GM08714 (cell line): Measurements from ENCODE around the gene HSP90AB1.

ENCODE experiments used
- H3K4me3 ChIP-seq: fragments of 200-500 bp; sonication (Bioruptor generic); 2 replicates; pipeline ENCODE4 v1.5.1; 2014; ENCODE audit warnings: mild to moderate bottlenecking, low read length, inconsistent platforms
- ZNF274 ChIP-seq: IDR thresholded peaks from 2 replicates; pipeline ENCODE4 v1.6.1; 2012; ENCODE audit warnings: mild to moderate bottlenecking, low read depth, low read length

Gene HSP90AB1

DNA sequence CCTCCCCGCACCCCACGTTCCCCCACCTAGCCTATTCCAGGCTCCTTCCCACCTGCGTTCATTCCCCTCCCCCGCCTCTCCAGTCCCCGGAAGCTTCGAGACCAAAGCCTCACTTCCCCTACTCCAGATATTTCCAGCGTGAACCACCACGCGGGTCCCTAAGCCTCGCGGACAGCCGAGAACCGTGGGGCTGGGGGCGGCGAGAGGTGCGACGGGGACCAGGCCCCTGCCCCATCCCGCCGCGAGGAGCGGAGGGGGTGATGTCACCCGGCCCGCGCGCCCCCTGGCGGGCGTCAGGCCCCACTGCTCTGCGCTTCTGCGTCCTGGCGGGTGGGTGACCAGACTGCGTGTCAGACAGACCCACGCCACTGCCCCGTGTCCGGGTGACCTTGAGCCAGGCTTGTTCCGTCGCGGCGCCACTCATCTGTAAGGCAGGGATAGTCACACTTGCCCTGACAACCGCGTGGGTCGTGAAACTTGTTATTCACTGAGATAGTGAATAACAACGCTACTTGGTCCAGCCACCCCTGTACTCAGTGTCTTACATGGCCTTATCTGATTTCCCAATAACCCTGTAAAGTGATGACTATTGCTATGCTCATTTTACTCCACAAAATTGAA is 9.0 kb upstream of the HSP90AB1 start:
- TF ChIP-seq ZNF274: no peak
- peak overlapping the region; percentile 48; the same call in 1 of the 2 replicates for H3K4me3 ChIP-seq

DNA sequence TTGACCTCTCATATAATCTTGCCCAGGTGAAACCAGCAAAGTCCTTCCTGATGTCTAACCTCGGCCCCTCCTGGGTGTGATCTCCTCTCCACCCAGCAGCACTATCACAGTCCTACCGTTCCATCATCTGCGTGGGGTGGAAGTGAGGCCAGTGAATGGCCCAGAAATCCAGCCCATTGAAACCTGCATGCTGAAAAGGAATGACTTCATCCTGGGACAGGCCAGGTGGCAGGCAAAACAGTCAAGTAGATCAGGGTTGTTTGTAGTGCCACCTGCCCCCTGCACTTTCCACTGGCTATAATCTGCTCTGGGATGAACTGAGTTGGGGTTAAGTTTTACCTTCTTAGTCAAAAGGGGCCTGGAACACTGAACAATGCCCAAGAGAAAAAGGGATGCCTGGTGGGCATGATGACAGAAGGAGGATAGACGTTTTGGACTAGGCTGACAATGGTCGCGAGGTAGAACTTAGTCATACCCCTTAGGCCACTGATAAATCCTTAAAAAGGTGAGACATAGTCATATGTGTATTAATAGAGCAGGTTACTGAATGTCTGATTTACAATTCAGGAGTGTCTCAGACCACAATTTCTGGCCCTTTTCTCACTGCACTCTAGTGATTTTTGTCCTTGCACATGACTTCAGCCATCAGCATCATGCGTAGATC is 8.1 kb upstream of the HSP90AB1 start:
- TF ChIP-seq ZNF274: no peak
- H3K4me3 ChIP-seq: no peak overlapping the region

DNA sequence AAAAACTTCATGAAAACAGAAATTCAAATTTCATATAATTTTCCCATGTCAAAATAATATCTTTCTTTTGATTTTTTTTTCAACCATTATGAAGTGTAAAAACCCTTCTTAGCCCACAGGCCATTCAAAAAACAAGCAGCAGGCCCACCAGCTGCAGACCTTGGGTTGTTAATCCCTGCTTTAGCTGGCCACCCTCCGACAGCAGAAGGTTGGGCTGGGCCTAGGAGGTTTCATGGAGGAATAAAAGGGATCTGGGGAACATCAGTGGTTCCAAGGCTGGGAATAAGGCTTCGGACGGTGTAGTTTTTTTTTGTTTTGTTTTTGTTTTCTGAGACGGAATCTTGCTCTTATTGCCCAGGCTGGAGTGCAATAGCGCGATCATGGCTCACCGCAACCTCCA is 3.6 kb upstream of the HSP90AB1 start:
- TF ChIP-seq ZNF274: no peak
- H3K4me3 ChIP-seq: no peak overlapping the region

GRCh38 chr6:44245391-44245911 is 1.4 kb upstream of the HSP90AB1 start:
- peak overlapping the region; percentile 98; the same call in 1 of the 2 replicates for H3K4me3 ChIP-seq
- no peak for TF ChIP-seq ZNF274

GRCh38 chr6:44245912-44246662 is 814 bp upstream of the HSP90AB1 start:
- no peak for TF ChIP-seq ZNF274

GRCh38 chr6:44247338-44248302 is 719 bp downstream of the HSP90AB1 start:
- no peak for TF ChIP-seq ZNF274

More at GRCh38 chr6:44245912-44246662, 814 bp upstream of the HSP90AB1 start:
- peak overlapping the region; percentile 98 for H3K4me3 ChIP-seq

GRCh38 chr6:44248579-44248978 is 1.7 kb downstream of the HSP90AB1 start:
- no peak for TF ChIP-seq ZNF274
- peak overlapping the region; percentile 98 for H3K4me3 ChIP-seq

More at GRCh38 chr6:44247338-44248302, 719 bp downstream of the HSP90AB1 start:
- H3K4me3 ChIP-seq: peak overlapping the region; percentile 98

DNA sequence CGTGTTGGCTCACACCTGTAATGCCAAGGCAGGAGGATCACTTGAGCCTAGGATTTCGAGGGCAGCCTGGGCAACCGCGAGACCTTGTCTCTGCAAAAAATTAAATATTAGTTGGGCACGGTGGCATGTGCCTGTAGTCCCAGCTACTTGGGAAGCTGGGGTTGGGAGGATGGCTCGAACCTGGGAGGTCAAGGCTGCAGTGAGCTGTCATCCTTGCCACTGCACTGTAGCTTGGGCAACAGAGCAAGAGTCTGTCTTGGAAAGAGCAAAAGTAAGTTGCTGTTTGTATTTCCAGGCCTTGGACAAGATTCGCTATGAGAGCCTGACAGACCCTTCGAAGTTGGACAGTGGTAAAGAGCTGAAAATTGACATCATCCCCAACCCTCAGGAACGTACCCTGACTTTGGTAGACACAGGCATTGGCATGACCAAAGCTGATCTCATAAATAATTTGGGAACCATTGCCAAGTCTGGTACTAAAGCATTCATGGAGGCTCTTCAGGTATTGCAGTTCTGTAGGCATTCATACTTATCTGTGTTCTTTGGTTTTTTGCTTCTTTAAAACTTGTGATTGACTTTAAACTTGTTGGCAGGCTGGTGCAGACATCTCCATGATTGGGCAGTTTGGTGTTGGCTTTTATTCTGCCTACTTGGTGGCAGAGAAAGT is 2.3 kb downstream of the HSP90AB1 start:
- no peak for TF ChIP-seq ZNF274
- peak overlapping the region; percentile 98 for H3K4me3 ChIP-seq

DNA sequence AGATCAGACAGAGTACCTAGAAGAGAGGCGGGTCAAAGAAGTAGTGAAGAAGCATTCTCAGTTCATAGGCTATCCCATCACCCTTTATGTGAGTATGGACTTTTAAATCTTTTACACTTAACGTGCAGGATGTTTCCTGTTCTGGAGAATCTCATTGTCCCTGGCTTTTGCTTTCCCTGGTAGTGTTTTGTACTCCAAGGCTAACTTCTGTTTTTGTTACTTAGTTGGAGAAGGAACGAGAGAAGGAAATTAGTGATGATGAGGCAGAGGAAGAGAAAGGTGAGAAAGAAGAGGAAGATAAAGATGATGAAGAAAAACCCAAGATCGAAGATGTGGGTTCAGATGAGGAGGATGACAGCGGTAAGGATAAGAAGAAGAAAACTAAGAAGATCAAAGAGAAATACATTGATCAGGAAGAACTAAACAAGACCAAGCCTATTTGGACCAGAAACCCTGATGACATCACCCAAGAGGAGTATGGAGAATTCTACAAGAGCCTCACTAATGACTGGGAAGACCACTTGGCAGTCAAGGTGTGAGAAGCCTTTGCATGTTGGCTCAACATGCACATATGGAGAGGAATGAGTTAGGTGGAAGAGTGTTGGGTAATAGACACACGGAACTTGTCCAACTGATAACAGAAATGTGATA is 3.3 kb downstream of the HSP90AB1 start:
- H3K4me3 ChIP-seq: no peak overlapping the region
- TF ChIP-seq ZNF274: no peak

GRCh38 chr6:44250718-44251123 is 3.8 kb downstream of the HSP90AB1 start:
- no peak overlapping the region for H3K4me3 ChIP-seq
- TF ChIP-seq ZNF274: no peak

DNA sequence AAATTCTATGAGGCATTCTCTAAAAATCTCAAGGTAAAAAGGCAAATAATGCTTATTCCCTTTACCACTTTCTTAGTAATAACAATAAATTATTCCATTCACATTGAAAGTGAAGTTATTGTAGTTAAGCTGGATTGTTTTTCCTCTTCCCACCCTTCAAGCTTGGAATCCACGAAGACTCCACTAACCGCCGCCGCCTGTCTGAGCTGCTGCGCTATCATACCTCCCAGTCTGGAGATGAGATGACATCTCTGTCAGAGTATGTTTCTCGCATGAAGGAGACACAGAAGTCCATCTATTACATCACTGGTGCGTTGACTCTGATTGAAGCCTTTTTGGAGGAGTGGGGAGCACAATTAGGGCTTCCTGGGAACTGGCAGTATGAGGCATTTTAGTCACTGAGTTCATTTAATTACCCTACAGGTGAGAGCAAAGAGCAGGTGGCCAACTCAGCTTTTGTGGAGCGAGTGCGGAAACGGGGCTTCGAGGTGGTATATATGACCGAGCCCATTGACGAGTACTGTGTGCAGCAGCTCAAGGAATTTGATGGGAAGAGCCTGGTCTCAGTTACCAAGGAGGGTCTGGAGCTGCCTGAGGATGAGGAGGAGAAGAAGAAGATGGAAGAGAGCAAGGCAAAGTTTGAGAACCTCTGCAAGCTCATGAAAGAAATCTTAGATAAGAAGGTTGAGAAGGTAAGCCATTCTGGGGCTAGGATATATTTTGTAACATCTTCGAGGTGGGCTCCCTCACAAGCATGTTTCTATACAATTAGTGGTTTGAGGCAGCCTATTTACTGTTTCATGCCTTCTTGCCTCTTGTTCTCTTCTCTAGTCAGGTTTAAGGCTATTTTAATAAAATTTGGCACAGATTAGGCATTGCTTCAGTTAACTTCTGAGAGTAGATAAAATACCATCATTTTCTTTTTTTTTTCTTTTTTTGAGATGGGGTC is 4.9 kb downstream of the HSP90AB1 start:
- no peak for TF ChIP-seq ZNF274
- H3K4me3 ChIP-seq: no peak overlapping the region

DNA sequence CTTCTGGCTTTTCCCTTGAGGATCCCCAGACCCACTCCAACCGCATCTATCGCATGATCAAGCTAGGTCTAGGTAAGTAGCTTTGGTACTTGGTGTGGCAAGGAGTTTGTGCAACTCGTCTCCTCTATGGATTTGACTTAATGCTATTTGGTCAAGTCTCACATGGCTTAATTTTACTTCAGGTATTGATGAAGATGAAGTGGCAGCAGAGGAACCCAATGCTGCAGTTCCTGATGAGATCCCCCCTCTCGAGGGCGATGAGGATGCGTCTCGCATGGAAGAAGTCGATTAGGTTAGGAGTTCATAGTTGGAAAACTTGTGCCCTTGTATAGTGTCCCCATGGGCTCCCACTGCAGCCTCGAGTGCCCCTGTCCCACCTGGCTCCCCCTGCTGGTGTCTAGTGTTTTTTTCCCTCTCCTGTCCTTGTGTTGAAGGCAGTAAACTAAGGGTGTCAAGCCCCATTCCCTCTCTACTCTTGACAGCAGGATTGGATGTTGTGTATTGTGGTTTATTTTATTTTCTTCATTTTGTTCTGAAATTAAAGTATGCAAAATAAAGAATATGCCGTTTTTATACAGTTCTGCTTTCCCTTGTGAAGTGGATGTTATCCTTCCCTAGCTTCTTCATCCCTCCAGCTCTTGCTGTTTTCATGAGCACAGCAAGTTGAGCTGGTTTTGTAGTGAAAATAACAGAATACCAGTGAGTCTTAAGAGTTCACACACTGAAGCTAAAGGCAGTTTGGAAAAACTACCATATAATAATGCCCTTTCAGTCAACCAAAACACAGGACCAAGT is 6.6 kb downstream of the HSP90AB1 start:
- no peak for TF ChIP-seq ZNF274
- no peak overlapping the region for H3K4me3 ChIP-seq
